IgD-negative memory B cell (primary cell): ENCODE data around the gene SPATA33. TPM values are rescaled to one million over a fixed set of nuclear protein-coding genes. Genes with fewer than 3 reads are reported as not detected.
"Not testable (repeated sequence)": the region's sequence is repeated elsewhere in the genome, so short reads cannot be mapped to it uniquely, and the experiment has no call there.

ENCODE experiments used
- H3K27ac Mint-ChIP-seq, 3 donors: one replicate each; pipeline ENCODE4 v1.8.0; 2020 to 2022; ENCODE audit warnings: mild to moderate bottlenecking in 3 of 3, mixed read lengths in 3 of 3, moderate library complexity in 1 of 3
- H3K27me3 Mint-ChIP-seq: one replicate; pipeline ENCODE4 v1.8.0; 2021; ENCODE audit warnings: mixed read lengths
- H3K36me3 Mint-ChIP-seq: one replicate; pipeline ENCODE4 v1.8.0; 2020; ENCODE audit warnings: mild to moderate bottlenecking, mixed read lengths
- H3K4me1 Mint-ChIP-seq, 3 donors: one replicate each; pipeline ENCODE4 v1.8.0; 2020 to 2022; ENCODE audit warnings: mixed read lengths in 3 of 3, mild to moderate bottlenecking in 1 of 3
- H3K4me3 Mint-ChIP-seq, 4 donors: one replicate each; pipeline ENCODE4 v1.8.0; 2020 to 2022; ENCODE audit warnings: mild to moderate bottlenecking in 4 of 4, mixed read lengths in 4 of 4, moderate library complexity in 3 of 4
- H3K9me3 Mint-ChIP-seq, 3 donors: one replicate each; pipeline ENCODE4 v1.8.0; 2020 to 2021; ENCODE audit warnings: mixed read lengths in 3 of 3, mild to moderate bottlenecking in 1 of 3
- polyA plus RNA-seq: library from polyadenylated mRNA; unstranded; fragments of 300-500 nt; fragmentation: Illumina TruSeq; gene quantifications from one replicate; pipeline ENCODE4 v1.2.3, GENCODE V29; 2021

Gene SPATA33
- polyA plus RNA-seq, 1 donor from 2014 or later = 3.5 TPM

- Mint-ChIP-seq H3K4me3 (peak overlapping the region in 1 of 4 donors; percentile 26), H3K36me3 (peaks cover 3% of the 10 kb centered on the region), H3K9me3 (no peaks in the 10 kb centered on the region), H3K27me3 (no peaks in the 10 kb centered on the region), H3K4me1 (peaks cover 8 to 10% (median 9%) of the 10 kb centered on the region in 3 donors), H3K27ac (peak overlapping the region in 1 of 3 donors; percentile 42)
Observed at GRCh38 chr16:89691231-89691985, 33.8 kb downstream of the SPATA33 start.

GRCh38 chr16:89691986-89692569 lies 34.4 kb downstream of the SPATA33 start:
- no peaks in the 10 kb centered on the region for H3K9me3 Mint-ChIP-seq
- H3K27me3 Mint-ChIP-seq = no peaks in the 10 kb centered on the region
- peaks cover 8 to 11% (median 8%) of the 10 kb centered on the region in 3 donors for H3K4me1 Mint-ChIP-seq
- peak overlapping the region in 2 of 4 donors; percentile 26 to 37 for H3K4me3 Mint-ChIP-seq
- H3K36me3 Mint-ChIP-seq = peaks cover 3% of the 10 kb centered on the region
- peak overlapping the region in 2 of 3 donors; percentile 42 to 57 for H3K27ac Mint-ChIP-seq

- peaks cover 3 to 4% (median 4%) of the 10 kb centered on the region in 3 donors for H3K4me1 Mint-ChIP-seq
- H3K27ac Mint-ChIP-seq = peak overlapping the region in 2 of 3 donors; percentile 42 to 78
- H3K27me3 Mint-ChIP-seq = no peaks in the 10 kb centered on the region
- H3K36me3 Mint-ChIP-seq = peaks cover 3% of the 10 kb centered on the region
- H3K4me3 Mint-ChIP-seq = peak overlapping the region in 1 of 4 donors; percentile 17
- H3K9me3 Mint-ChIP-seq = no peaks in the 10 kb centered on the region
Observed at GRCh38 chr16:89693289-89693731, 35.7 kb downstream of the SPATA33 start.

GRCh38 chr16:89693931-89694783 lies 36.5 kb downstream of the SPATA33 start:
- Mint-ChIP-seq H3K27ac (peak overlapping the region in 2 of 3 donors; percentile 42 to 78), H3K36me3 (peaks cover 3% of the 10 kb centered on the region), H3K27me3 (no peaks in the 10 kb centered on the region), H3K4me1 (peaks cover 4 to 6% (median 5%) of the 10 kb centered on the region in 3 donors), H3K9me3 (no peaks in the 10 kb centered on the region), H3K4me3 (peak overlapping the region in 1 of 4 donors; percentile 17)

GRCh38 chr16:89694784-89695085 lies 37.1 kb downstream of the SPATA33 start:
- peak overlapping the region in 1 of 4 donors; percentile 29 for H3K4me3 Mint-ChIP-seq
- not testable (repeated sequence) for H3K27ac Mint-ChIP-seq, H3K4me1 Mint-ChIP-seq, H3K9me3 Mint-ChIP-seq, H3K36me3 Mint-ChIP-seq, H3K27me3 Mint-ChIP-seq

- H3K4me3 Mint-ChIP-seq = peak overlapping the region in 2 of 4 donors; percentile 17 to 29
- H3K27ac Mint-ChIP-seq = peak overlapping the region in 2 of 3 donors; percentile 18 to 39
- H3K36me3 Mint-ChIP-seq = no peaks in the 10 kb centered on the region
- peaks cover 8 to 11% (median 10%) of the 10 kb centered on the region in 3 donors for H3K4me1 Mint-ChIP-seq
- no peaks in the 10 kb centered on the region for H3K9me3 Mint-ChIP-seq
- no peaks in the 10 kb centered on the region for H3K27me3 Mint-ChIP-seq
Observed at GRCh38 chr16:89695086-89695874, 37.6 kb downstream of the SPATA33 start.

- no peaks in the 10 kb centered on the region for H3K27me3 Mint-ChIP-seq
- H3K27ac Mint-ChIP-seq = peak overlapping the region in 1 of 3 donors; percentile 48
- H3K36me3 Mint-ChIP-seq = no peaks in the 10 kb centered on the region
- H3K4me3 Mint-ChIP-seq = peak overlapping the region in 2 of 4 donors; percentile 29 to 58
- peaks cover 8 to 11% (median 10%) of the 10 kb centered on the region in 3 donors for H3K4me1 Mint-ChIP-seq
- H3K9me3 Mint-ChIP-seq = no peaks in the 10 kb centered on the region
Observed at GRCh38 chr16:89695875-89696669, 38.4 kb downstream of the SPATA33 start.

- Mint-ChIP-seq H3K27ac (peak overlapping the region in 2 of 3 donors; percentile 48 to 78), H3K27me3 (no peaks in the 10 kb centered on the region), H3K4me3 (peak overlapping the region in 1 of 4 donors; percentile 8), H3K36me3 (no peaks in the 10 kb centered on the region), H3K4me1 (peaks cover 8 to 11% (median 10%) of the 10 kb centered on the region in 3 donors), H3K9me3 (no peaks in the 10 kb centered on the region)
Observed at GRCh38 chr16:89696670-89697128, 39.1 kb downstream of the SPATA33 start.

- H3K27ac Mint-ChIP-seq = peak overlapping the region in 1 of 3 donors; percentile 78
Observed at GRCh38 chr16:89697161-89697615, 39.6 kb downstream of the SPATA33 start.

GRCh38 chr16:89697616-89698331 lies 40.1 kb downstream of the SPATA33 start:
- H3K4me1 Mint-ChIP-seq = peaks cover 10 to 13% (median 11%) of the 10 kb centered on the region in 3 donors
- no peaks in the 10 kb centered on the region for H3K9me3 Mint-ChIP-seq
- H3K36me3 Mint-ChIP-seq = no peaks in the 10 kb centered on the region
- H3K27me3 Mint-ChIP-seq = no peaks in the 10 kb centered on the region
- no peak overlapping the region for H3K4me3 Mint-ChIP-seq
- H3K27ac Mint-ChIP-seq = no peak overlapping the region

More at GRCh38 chr16:89697161-89697615, 39.6 kb downstream of the SPATA33 start:
- no peaks in the 10 kb centered on the region for H3K36me3 Mint-ChIP-seq
- H3K4me1 Mint-ChIP-seq = peaks cover 9 to 11% (median 10%) of the 10 kb centered on the region in 3 donors
- H3K4me3 Mint-ChIP-seq = peak overlapping the region in 1 of 4 donors; percentile 8
- no peaks in the 10 kb centered on the region for H3K27me3 Mint-ChIP-seq
- H3K9me3 Mint-ChIP-seq = no peaks in the 10 kb centered on the region

GRCh38 chr16:89698717-89699116 lies 41.1 kb downstream of the SPATA33 start:
- not testable (repeated sequence) for H3K27me3 Mint-ChIP-seq, H3K9me3 Mint-ChIP-seq, H3K36me3 Mint-ChIP-seq
- peak overlapping the region in 2 of 4 donors; percentile 33 to 45 for H3K4me3 Mint-ChIP-seq
- peak overlapping the region in 2 of 3 donors; percentile 73 to 75 for H3K27ac Mint-ChIP-seq
- peaks cover 6 to 13% (median 11%) of the 10 kb centered on the region in 3 donors for H3K4me1 Mint-ChIP-seq

- Mint-ChIP-seq H3K27ac (peak overlapping the region; percentile 50 to 99 (median 88)), H3K4me3 (peak overlapping the region; percentile 77 to 93 (median 87)), H3K4me1 (peaks cover 6 to 13% (median 11%) of the 10 kb centered on the region in 3 donors)
- not testable (repeated sequence) for H3K36me3 Mint-ChIP-seq, H3K9me3 Mint-ChIP-seq, H3K27me3 Mint-ChIP-seq
Observed at GRCh38 chr16:89699629-89700099, 42.0 kb downstream of the SPATA33 start.
